Heart left ventricle (tissue), 13 donors: ENCODE measurements around the gene NAIF1.

Source experiments
- POLR2A ChIP-seq, 2 donors: fragments of 450-650 bp; IDR thresholded peaks; one replicate each; pipeline ENCODE4 v1.6.1; 2017; ENCODE audit warnings: antibody characterized with exemption in 2 of 2, mild to moderate bottlenecking in 2 of 2, moderate library complexity in 2 of 2
- TF ChIP-seq, protein P1 (sequence below), 12 donors: fragments of 200-600 bp; sonication (generic) in 4 of 12; IDR thresholded peaks; one replicate each; pipeline versions ENCODE4 v1.5.0 to v1.8.0; 2018 to 2022; ENCODE audit warnings: antibody characterized with exemption in 12 of 12, mild to moderate bottlenecking in 5 of 12
- donor health status: ischemic (EF 13 %, LVEDD 7.1; RV severe dilation, severe dysfunction).
- donor health status: DM: no; HTN: yes; CAD: no.
- donor health status: DM: no; HTN: no; CAD: no.
- donor health status: ischemic (EF 25% LVEDD 6.9; RV normal size, moderate dysfunction).
- donor health status: ischemic (EF 25% LVEDD 5.7; RV mildly dilated, moderate dysfunction).
- donor health status: ischemic (EF 35%, LVEDD 5.7; RV mildly dilated, moderate dysfunction).
- donor health status: nonischemic (EF 11% LVEDD 7.7; RV severe dilation, severe dysfunction).
- donor health status: DM: yes; HTN: yes; CAD: no.
- donor health status: PGD.
- donor health status: ischemic (EF 29% LVEDD 5.4; RV normal size, mild dysfunction).
- donor health status: nonischemic (EF 23%, LVEDD 6.1; RV moderate dilation, normal function).

DNA sequence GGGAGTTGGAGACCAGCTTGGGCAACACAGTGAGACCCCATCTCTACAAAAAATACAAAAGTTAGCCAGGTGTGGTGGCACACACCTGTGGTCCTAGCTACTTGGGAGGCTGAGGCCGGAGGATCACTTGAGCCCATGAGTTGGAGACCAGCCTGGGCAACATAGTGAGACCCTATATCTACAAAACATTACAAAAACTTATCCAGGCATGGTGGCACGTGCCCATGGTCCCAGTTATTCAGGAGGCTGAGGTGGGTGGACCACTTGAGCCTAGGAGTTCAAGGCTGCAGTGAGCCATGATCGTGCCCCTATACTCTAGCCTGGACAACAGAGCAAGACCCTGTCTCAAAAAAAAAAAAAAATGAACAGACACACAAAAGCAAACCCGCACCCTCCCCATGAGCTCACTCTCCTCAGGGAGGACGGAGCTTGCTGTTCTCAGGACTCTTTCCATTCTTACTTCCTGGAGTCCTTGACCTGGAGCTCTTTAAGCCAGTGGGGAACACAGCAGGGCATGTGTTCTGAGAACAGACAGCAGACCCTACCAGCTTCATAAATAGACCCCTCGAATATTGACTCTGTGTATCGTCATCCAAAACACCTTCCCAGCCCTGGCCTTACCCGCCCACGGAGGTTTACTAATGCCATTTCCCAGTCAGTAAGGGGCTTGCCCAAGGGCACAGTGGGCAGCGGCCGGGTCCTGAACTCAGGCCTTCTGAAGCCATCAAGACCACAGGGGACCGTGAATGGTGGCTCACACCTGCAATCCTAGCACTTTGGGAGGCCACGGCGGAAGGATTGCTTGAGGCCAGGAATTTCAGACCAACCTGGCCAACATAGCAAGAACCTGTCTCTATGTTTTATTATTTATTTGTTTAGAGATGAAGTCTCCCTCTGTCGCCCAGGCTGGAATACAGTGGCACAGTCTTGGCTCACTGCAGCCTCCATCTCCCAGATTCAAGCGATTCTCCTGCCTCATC, 49.3 kb upstream of the NAIF1 start:
- TF ChIP-seq, protein P1, sequence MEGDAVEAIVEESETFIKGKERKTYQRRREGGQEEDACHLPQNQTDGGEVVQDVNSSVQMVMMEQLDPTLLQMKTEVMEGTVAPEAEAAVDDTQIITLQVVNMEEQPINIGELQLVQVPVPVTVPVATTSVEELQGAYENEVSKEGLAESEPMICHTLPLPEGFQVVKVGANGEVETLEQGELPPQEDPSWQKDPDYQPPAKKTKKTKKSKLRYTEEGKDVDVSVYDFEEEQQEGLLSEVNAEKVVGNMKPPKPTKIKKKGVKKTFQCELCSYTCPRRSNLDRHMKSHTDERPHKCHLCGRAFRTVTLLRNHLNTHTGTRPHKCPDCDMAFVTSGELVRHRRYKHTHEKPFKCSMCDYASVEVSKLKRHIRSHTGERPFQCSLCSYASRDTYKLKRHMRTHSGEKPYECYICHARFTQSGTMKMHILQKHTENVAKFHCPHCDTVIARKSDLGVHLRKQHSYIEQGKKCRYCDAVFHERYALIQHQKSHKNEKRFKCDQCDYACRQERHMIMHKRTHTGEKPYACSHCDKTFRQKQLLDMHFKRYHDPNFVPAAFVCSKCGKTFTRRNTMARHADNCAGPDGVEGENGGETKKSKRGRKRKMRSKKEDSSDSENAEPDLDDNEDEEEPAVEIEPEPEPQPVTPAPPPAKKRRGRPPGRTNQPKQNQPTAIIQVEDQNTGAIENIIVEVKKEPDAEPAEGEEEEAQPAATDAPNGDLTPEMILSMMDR (IDR thresholded peaks at IDR 0.05) = no peak
- TF ChIP-seq POLR2A (IDR thresholded peaks at IDR 0.05) = no peak
